ENCODE results near the gene GPC2.
"Not testable (repeated sequence)": the region's sequence is repeated elsewhere in the genome, so short reads cannot be mapped to it uniquely, and the experiment has no call there.

Gene GPC2

GRCh38 chr7:100200693-100201092 lies 23.5 kb upstream of the GPC2 start:
- DNase-seq (ENCODE audit: low read depth), result no peak

GRCh38 chr7:100198266-100198665 lies 21.1 kb upstream of the GPC2 start:
- DNase-seq (ENCODE audit: low read depth), result no peak

GRCh38 chr7:100195901-100196322 lies 18.7 kb upstream of the GPC2 start:
- not testable (repeated sequence) for DNase-seq (ENCODE audit: low read depth)

GRCh38 chr7:100195222-100195621 lies 18.0 kb upstream of the GPC2 start:
- DNase-seq (ENCODE audit: low read depth), result no peak

- no peak for DNase-seq (ENCODE audit: low read depth)
Observed at GRCh38 chr7:100192969-100193368, 15.8 kb upstream of the GPC2 start.

GRCh38 chr7:100192281-100192862 lies 15.2 kb upstream of the GPC2 start:
- not testable (repeated sequence) for DNase-seq (ENCODE audit: low read depth)

- no peak for DNase-seq (ENCODE audit: low read depth)
Observed at GRCh38 chr7:100191775-100192174, 14.6 kb upstream of the GPC2 start.

- DNase-seq (ENCODE audit: low read depth), result no peak
Observed at GRCh38 chr7:100190048-100190711, 13.0 kb upstream of the GPC2 start.

GRCh38 chr7:100189061-100189460 lies 11.9 kb upstream of the GPC2 start:
- no peak for DNase-seq (ENCODE audit: low read depth)

GRCh38 chr7:100185726-100186125 lies 8.5 kb upstream of the GPC2 start:
- no peak for DNase-seq (ENCODE audit: low read depth)

- DNase-seq (ENCODE audit: low read depth), result not testable (repeated sequence)
Observed at GRCh38 chr7:100183090-100183489, 5.9 kb upstream of the GPC2 start.

GRCh38 chr7:100182616-100183015 lies 5.4 kb upstream of the GPC2 start:
- not testable (repeated sequence) for DNase-seq (ENCODE audit: low read depth)

- not testable (repeated sequence) for DNase-seq (ENCODE audit: low read depth)
Observed at GRCh38 chr7:100180084-100180483, 2.9 kb upstream of the GPC2 start.

- no peak for DNase-seq (ENCODE audit: low read depth)
Observed at GRCh38 chr7:100176096-100177044, 811 bp downstream of the GPC2 start.

- DNase-seq (ENCODE audit: low read depth), result no peak
Observed at GRCh38 chr7:100175296-100175935, 1.8 kb downstream of the GPC2 start.

GRCh38 chr7:100174582-100174981 lies 2.6 kb downstream of the GPC2 start:
- DNase-seq (ENCODE audit: low read depth), result no peak

GRCh38 chr7:100173806-100174495 lies 3.2 kb downstream of the GPC2 start:
- no peak for DNase-seq (ENCODE audit: low read depth)

- DNase-seq (ENCODE audit: low read depth), result no peak
Observed at GRCh38 chr7:100171840-100172239, 5.3 kb downstream of the GPC2 start.

- DNase-seq (ENCODE audit: low read depth), result no peak
Observed at GRCh38 chr7:100171087-100171681, 6.0 kb downstream of the GPC2 start.

- DNase-seq (ENCODE audit: low read depth), result no peak
Observed at GRCh38 chr7:100170101-100170897, 6.9 kb downstream of the GPC2 start.
